Nephron (organoid): ENCODE measurements around the gene DIP2B.
"Not testable (repeated sequence)": the region's sequence is repeated elsewhere in the genome, so short reads cannot be mapped to it uniquely, and the experiment has no call there.

Experiments
- H3K27ac Mint-ChIP-seq, 3 experiments: 2 replicates each; pipeline ENCODE4 v1.8.0; 2020; ENCODE audit warnings: mixed read lengths in 3 of 3, mild to moderate bottlenecking in 2 of 3, moderate library complexity in 1 of 3
- H3K27me3 Mint-ChIP-seq: 2 replicates; pipeline ENCODE4 v1.8.0; 2021; ENCODE audit warnings: low read depth, mild to moderate bottlenecking, moderate library complexity, mixed read lengths
- H3K36me3 Mint-ChIP-seq: 2 replicates; pipeline ENCODE4 v1.8.0; 2020; ENCODE audit warnings: low read depth, mixed read lengths
- H3K4me1 Mint-ChIP-seq: 2 replicates; pipeline ENCODE4 v1.8.0; 2020; ENCODE audit warnings: mixed read lengths
- H3K4me3 Mint-ChIP-seq, 3 experiments: 2 replicates each; pipeline ENCODE4 v1.8.0; 2020; ENCODE audit warnings: mild to moderate bottlenecking in 3 of 3, mixed read lengths in 3 of 3, moderate library complexity in 2 of 3
- H3K9me3 Mint-ChIP-seq: 2 replicates; pipeline ENCODE4 v1.8.0; 2020; ENCODE audit warnings: mixed read lengths
- TF ChIP-seq, protein P1 (sequence below), 3 experiments: fragments of 200-600 bp; sonication (generic); IDR thresholded peaks; one replicate each; pipeline ENCODE4 v1.5.0; 2021; ENCODE audit warnings: antibody characterized with exemption in 3 of 3; ENCODE audit not compliant: unreplicated experiment in 3 of 3

DIP2B gene

GRCh38 chr12:50764286-50765094, 259.7 kb downstream of the DIP2B start:
- Mint-ChIP-seq H3K27me3 (no peaks in the 10 kb centered on the region), H3K4me1 (peaks cover 30% of the 10 kb centered on the region), H3K4me3 (peak overlapping the region; percentile 82 to 99 (median 88)), H3K36me3 (peaks cover 14% of the 10 kb centered on the region), H3K9me3 (peaks cover 3% of the 10 kb centered on the region), H3K27ac (peak overlapping the region; percentile 99 to 100 (median 99))
- TF ChIP-seq, protein P1, sequence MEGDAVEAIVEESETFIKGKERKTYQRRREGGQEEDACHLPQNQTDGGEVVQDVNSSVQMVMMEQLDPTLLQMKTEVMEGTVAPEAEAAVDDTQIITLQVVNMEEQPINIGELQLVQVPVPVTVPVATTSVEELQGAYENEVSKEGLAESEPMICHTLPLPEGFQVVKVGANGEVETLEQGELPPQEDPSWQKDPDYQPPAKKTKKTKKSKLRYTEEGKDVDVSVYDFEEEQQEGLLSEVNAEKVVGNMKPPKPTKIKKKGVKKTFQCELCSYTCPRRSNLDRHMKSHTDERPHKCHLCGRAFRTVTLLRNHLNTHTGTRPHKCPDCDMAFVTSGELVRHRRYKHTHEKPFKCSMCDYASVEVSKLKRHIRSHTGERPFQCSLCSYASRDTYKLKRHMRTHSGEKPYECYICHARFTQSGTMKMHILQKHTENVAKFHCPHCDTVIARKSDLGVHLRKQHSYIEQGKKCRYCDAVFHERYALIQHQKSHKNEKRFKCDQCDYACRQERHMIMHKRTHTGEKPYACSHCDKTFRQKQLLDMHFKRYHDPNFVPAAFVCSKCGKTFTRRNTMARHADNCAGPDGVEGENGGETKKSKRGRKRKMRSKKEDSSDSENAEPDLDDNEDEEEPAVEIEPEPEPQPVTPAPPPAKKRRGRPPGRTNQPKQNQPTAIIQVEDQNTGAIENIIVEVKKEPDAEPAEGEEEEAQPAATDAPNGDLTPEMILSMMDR (IDR thresholded peaks at IDR 0.05; ENCODE audit: unreplicated experiment in 3 of 3), result no peak

GRCh38 chr12:50765095-50765911, 260.5 kb downstream of the DIP2B start:
- peaks cover 15% of the 10 kb centered on the region for H3K36me3 Mint-ChIP-seq
- H3K9me3 Mint-ChIP-seq, result peaks cover 3% of the 10 kb centered on the region
- peaks cover 30% of the 10 kb centered on the region for H3K4me1 Mint-ChIP-seq
- H3K4me3 Mint-ChIP-seq, result peak overlapping the region; percentile 82 to 93 (median 88)
- H3K27ac Mint-ChIP-seq, result peak overlapping the region; percentile 91 to 99 (median 98)
- H3K27me3 Mint-ChIP-seq, result no peaks in the 10 kb centered on the region
- TF ChIP-seq, protein P1 (IDR thresholded peaks at IDR 0.05; ENCODE audit: unreplicated experiment in 3 of 3), result peak; percentile 59 to 73 (median 69)

DNA sequence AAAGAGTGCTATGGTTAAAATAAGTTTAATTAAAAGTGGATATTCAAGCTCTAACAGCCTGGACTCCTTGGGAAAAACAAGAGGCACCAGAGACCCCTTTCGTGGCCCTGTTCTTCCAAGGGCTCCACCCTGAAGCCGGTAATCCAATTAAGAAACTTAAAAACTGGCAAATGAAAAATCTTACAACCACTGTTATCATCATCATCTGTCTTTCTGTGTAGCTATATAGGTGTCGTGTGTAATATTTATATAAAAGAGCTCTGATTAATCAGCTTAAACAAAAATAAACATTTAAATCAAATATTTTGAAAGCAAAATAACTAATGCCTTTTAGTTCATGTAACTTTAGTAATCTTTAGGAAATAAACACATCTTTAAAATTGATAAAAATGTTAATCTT, 263.6 kb downstream of the DIP2B start:
- H3K9me3 Mint-ChIP-seq, result peaks cover 6% of the 10 kb centered on the region
- H3K4me3 Mint-ChIP-seq, result no peak overlapping the region
- TF ChIP-seq, protein P1 (IDR thresholded peaks at IDR 0.05; ENCODE audit: unreplicated experiment in 3 of 3), result no peak
- no peaks in the 10 kb centered on the region for H3K27me3 Mint-ChIP-seq
- no peak overlapping the region for H3K27ac Mint-ChIP-seq
- H3K36me3 Mint-ChIP-seq, result peaks cover 41% of the 10 kb centered on the region
- peaks cover 20% of the 10 kb centered on the region for H3K4me1 Mint-ChIP-seq

- not testable (repeated sequence) for H3K4me3 Mint-ChIP-seq, H3K27ac Mint-ChIP-seq, H3K27me3 Mint-ChIP-seq, H3K9me3 Mint-ChIP-seq
- Mint-ChIP-seq H3K4me1 (peaks cover 17% of the 10 kb centered on the region), H3K36me3 (peaks cover 46% of the 10 kb centered on the region)
Measured at GRCh38 chr12:50768813-50769212, 264.0 kb downstream of the DIP2B start.

DNA sequence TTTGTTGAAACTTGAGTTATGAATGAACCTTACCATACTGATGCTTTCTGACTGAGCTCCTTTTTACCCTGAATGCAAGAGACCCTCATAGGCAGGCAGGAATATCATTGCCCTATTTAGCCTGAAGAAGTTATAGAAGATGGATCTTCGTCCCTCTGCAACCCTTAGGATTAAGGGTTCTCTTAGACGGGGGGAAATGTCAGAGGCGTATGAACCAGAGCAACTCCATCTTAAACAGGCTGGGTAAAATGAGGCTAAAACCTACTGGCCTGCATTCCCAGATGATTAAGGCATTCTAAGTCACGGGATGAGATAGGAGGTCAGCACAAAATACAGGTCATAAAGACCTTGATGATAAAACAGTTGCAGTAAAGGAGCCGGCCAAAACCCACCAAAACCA, 266.6 kb downstream of the DIP2B start:
- H3K4me3 Mint-ChIP-seq, result no peak overlapping the region
- peaks cover 55% of the 10 kb centered on the region for H3K36me3 Mint-ChIP-seq
- peaks cover 6% of the 10 kb centered on the region for H3K9me3 Mint-ChIP-seq
- TF ChIP-seq, protein P1 (IDR thresholded peaks at IDR 0.05; ENCODE audit: unreplicated experiment in 3 of 3), result no peak
- no peak overlapping the region for H3K27ac Mint-ChIP-seq
- H3K4me1 Mint-ChIP-seq, result peaks cover 5% of the 10 kb centered on the region
- no peaks in the 10 kb centered on the region for H3K27me3 Mint-ChIP-seq

- H3K4me1 Mint-ChIP-seq, result no peaks in the 10 kb centered on the region
- peaks cover 6% of the 10 kb centered on the region for H3K9me3 Mint-ChIP-seq
- H3K36me3 Mint-ChIP-seq, result peaks cover 55% of the 10 kb centered on the region
- no peaks in the 10 kb centered on the region for H3K27me3 Mint-ChIP-seq
- H3K27ac Mint-ChIP-seq, result no peak overlapping the region
- TF ChIP-seq, protein P1 (IDR thresholded peaks at IDR 0.05; ENCODE audit: unreplicated experiment in 3 of 3), result no peak
- no peak overlapping the region for H3K4me3 Mint-ChIP-seq
Measured at GRCh38 chr12:50772470-50772869, 267.7 kb downstream of the DIP2B start.
